ENCODE results near the gene SLC6A4.

Gene SLC6A4

GRCh38 chr17:30199600-30199999 is 35.9 kb downstream of the SLC6A4 start:
- Mint-ChIP-seq H3K4me1 (peaks cover 14% of the 10 kb centered on the region), H3K36me3 (ENCODE audit: low read depth) (no peaks in the 10 kb centered on the region), H3K27me3 (ENCODE audit: low read depth, poor library complexity) (peaks cover 5% of the 10 kb centered on the region), H3K27ac (no peak overlapping the region), H3K4me3 (no peak overlapping the region), H3K9me3 (no peaks in the 10 kb centered on the region)
- no peak for DNase-seq
- TF ChIP-seq, protein P1, sequence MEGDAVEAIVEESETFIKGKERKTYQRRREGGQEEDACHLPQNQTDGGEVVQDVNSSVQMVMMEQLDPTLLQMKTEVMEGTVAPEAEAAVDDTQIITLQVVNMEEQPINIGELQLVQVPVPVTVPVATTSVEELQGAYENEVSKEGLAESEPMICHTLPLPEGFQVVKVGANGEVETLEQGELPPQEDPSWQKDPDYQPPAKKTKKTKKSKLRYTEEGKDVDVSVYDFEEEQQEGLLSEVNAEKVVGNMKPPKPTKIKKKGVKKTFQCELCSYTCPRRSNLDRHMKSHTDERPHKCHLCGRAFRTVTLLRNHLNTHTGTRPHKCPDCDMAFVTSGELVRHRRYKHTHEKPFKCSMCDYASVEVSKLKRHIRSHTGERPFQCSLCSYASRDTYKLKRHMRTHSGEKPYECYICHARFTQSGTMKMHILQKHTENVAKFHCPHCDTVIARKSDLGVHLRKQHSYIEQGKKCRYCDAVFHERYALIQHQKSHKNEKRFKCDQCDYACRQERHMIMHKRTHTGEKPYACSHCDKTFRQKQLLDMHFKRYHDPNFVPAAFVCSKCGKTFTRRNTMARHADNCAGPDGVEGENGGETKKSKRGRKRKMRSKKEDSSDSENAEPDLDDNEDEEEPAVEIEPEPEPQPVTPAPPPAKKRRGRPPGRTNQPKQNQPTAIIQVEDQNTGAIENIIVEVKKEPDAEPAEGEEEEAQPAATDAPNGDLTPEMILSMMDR (IDR thresholded peaks at IDR 0.05), result no peak

DNA sequence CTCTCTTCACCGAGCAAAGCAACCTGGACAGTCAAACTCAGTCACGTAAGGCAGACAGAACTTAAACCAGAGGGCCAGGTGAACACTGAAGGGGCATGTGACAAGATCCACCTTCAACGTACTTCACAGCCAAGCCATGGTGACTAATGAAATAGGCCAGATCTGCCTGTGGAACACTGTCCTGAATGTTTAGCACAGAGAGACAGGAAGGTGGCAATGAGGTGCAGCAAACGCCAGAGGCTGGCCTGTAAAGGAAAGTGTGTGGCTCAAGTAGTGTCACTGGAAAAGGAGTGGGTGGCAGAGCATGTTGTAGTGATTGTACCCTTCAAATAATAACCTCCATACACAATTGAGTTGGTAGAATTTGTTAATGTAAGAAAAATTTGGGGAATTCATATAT is 38.1 kb downstream of the SLC6A4 start:
- no peak overlapping the region for H3K4me3 Mint-ChIP-seq
- no peaks in the 10 kb centered on the region for H3K36me3 Mint-ChIP-seq (ENCODE audit: low read depth)
- peaks cover 17% of the 10 kb centered on the region for H3K27me3 Mint-ChIP-seq (ENCODE audit: low read depth, poor library complexity)
- DNase-seq, result no peak
- TF ChIP-seq, protein P1 (IDR thresholded peaks at IDR 0.05), result no peak
- H3K9me3 Mint-ChIP-seq, result no peaks in the 10 kb centered on the region
- no peaks in the 10 kb centered on the region for H3K4me1 Mint-ChIP-seq
- no peak overlapping the region for H3K27ac Mint-ChIP-seq

- H3K9me3 Mint-ChIP-seq, result no peaks in the 10 kb centered on the region
- no peaks in the 10 kb centered on the region for H3K36me3 Mint-ChIP-seq (ENCODE audit: low read depth)
- H3K4me3 Mint-ChIP-seq, result no peak overlapping the region
- no peak for DNase-seq
- TF ChIP-seq, protein P1 (IDR thresholded peaks at IDR 0.05), result no peak
- H3K27me3 Mint-ChIP-seq (ENCODE audit: low read depth, poor library complexity), result peaks cover 20% of the 10 kb centered on the region
- no peaks in the 10 kb centered on the region for H3K4me1 Mint-ChIP-seq
- H3K27ac Mint-ChIP-seq, result no peak overlapping the region
Observed at GRCh38 chr17:30196504-30196903, 39.0 kb downstream of the SLC6A4 start.

DNA sequence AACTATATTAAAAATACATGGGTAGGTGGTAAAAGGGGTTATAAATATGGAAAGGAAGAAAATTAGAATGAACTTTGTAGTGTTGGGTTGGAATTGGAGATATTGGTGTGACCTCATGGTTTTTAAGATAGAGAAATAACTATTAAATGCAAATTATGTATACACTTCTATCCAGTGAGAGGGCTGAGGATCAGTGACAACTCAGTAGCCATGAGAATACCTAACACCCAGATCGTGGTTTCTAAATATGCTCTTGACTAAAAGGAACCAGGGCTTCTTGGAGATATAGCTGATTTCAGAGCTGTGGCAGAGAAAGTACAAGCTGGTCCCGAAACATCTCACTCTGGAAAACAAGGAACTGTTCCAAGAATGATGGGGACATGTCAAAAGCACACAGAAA is 44.4 kb downstream of the SLC6A4 start:
- TF ChIP-seq, protein P1 (IDR thresholded peaks at IDR 0.05), result no peak
- H3K36me3 Mint-ChIP-seq (ENCODE audit: low read depth), result peaks cover 8% of the 10 kb centered on the region
- no peak overlapping the region for H3K4me3 Mint-ChIP-seq
- no peak overlapping the region for H3K27ac Mint-ChIP-seq
- H3K27me3 Mint-ChIP-seq (ENCODE audit: low read depth, poor library complexity), result peaks cover 20% of the 10 kb centered on the region
- no peak for DNase-seq
- H3K9me3 Mint-ChIP-seq, result no peaks in the 10 kb centered on the region
- H3K4me1 Mint-ChIP-seq, result no peaks in the 10 kb centered on the region

GRCh38 chr17:30188211-30188939 is 47.1 kb downstream of the SLC6A4 start:
- H3K4me3 Mint-ChIP-seq, result no peak overlapping the region
- no peaks in the 10 kb centered on the region for H3K9me3 Mint-ChIP-seq
- H3K27ac Mint-ChIP-seq, result no peak overlapping the region
- no peaks in the 10 kb centered on the region for H3K4me1 Mint-ChIP-seq
- no peak for DNase-seq
- TF ChIP-seq, protein P1 (IDR thresholded peaks at IDR 0.05), result no peak
- H3K36me3 Mint-ChIP-seq (ENCODE audit: low read depth), result peaks cover 28% of the 10 kb centered on the region
- H3K27me3 Mint-ChIP-seq (ENCODE audit: low read depth, poor library complexity), result peaks cover 9% of the 10 kb centered on the region

GRCh38 chr17:30187573-30187972 is 47.9 kb downstream of the SLC6A4 start:
- peaks cover 4% of the 10 kb centered on the region for H3K27me3 Mint-ChIP-seq (ENCODE audit: low read depth, poor library complexity)
- no peak overlapping the region for H3K4me3 Mint-ChIP-seq
- H3K4me1 Mint-ChIP-seq, result no peaks in the 10 kb centered on the region
- H3K36me3 Mint-ChIP-seq (ENCODE audit: low read depth), result peaks cover 34% of the 10 kb centered on the region
- TF ChIP-seq, protein P1 (IDR thresholded peaks at IDR 0.05), result no peak
- no peak for DNase-seq
- H3K9me3 Mint-ChIP-seq, result no peaks in the 10 kb centered on the region
- H3K27ac Mint-ChIP-seq, result peak overlapping the region; percentile 46
